Activated naive CD4-positive, alpha-beta T cell treated with anti-CD3 and anti-CD28 coated beads, Interleukin-2, amount 10 ng/mL, durations not matched to agents 7 days and 5 days (primary cell): ENCODE measurements around the gene INO80E.
A peak's percentile ranks its signal among the peaks of the same experiment; 100 is the strongest.
"Not testable (repeated sequence)": the region's sequence is repeated elsewhere in the genome, so short reads cannot be mapped to it uniquely, and the experiment has no call there.

Source experiments
- CTCF ChIA-PET: fragments of 350-600 bp; sonication (Branson Sonifier 250); formaldehyde crosslinking; loops from one replicate; lab custom pipeline; 2021; ENCODE audit warnings: antibody characterized with exemption; lab: Charles Lee
- DNase-seq: peaks from one replicate; pipeline ENCODE4 v3.0.0-alpha.2; 2020
- H3K27ac Mint-ChIP-seq: one replicate; pipeline ENCODE4 v1.8.0; 2021; ENCODE audit warnings: mild to moderate bottlenecking, moderate library complexity, mixed read lengths
- H3K27me3 Mint-ChIP-seq: one replicate; pipeline ENCODE4 v1.8.0; 2021; ENCODE audit warnings: mild to moderate bottlenecking, mixed read lengths
- H3K36me3 Mint-ChIP-seq: one replicate; pipeline ENCODE4 v1.8.0; 2021; ENCODE audit warnings: mixed read lengths
- H3K4me1 Mint-ChIP-seq: one replicate; pipeline ENCODE4 v1.8.0; 2021; ENCODE audit warnings: mixed read lengths
- H3K4me3 Mint-ChIP-seq: one replicate; pipeline ENCODE4 v1.8.0; 2021; ENCODE audit warnings: mild to moderate bottlenecking, moderate library complexity, mixed read lengths
- H3K9me3 Mint-ChIP-seq: one replicate; pipeline ENCODE4 v1.8.0; 2021; ENCODE audit warnings: mixed read lengths

INO80E gene

GRCh38 chr16:30016555-30017276, 20.7 kb downstream of the INO80E start:
- DNase-seq, result no peak
- CTCF ChIA-PET, result interaction anchor here (0.6 to 1.4 kb wide), 2 partner anchors 168 to 317 kb away, joined by 3 to 4 read pairs; no protein-coding TSS in a partner anchor
- Mint-ChIP-seq H3K36me3 (no peaks in the 10 kb centered on the region), H3K27ac (no peak overlapping the region), H3K4me3 (no peak overlapping the region), H3K27me3 (peaks cover 87% of the 10 kb centered on the region), H3K9me3 (no peaks in the 10 kb centered on the region), H3K4me1 (peaks cover 14% of the 10 kb centered on the region)

GRCh38 chr16:30017277-30017656, 21.2 kb downstream of the INO80E start:
- H3K4me3 Mint-ChIP-seq, result no peak overlapping the region
- no peak overlapping the region for H3K27ac Mint-ChIP-seq
- no peak for DNase-seq
- peaks cover 84% of the 10 kb centered on the region for H3K27me3 Mint-ChIP-seq
- no peaks in the 10 kb centered on the region for H3K36me3 Mint-ChIP-seq
- peaks cover 12% of the 10 kb centered on the region for H3K4me1 Mint-ChIP-seq
- CTCF ChIA-PET, result interaction anchor here (0.6 to 2.3 kb wide), 4 partner anchors 12 to 317 kb away, joined by 3 to 9 read pairs (median 6); partner anchors contain the start of gene TLCD3B
- H3K9me3 Mint-ChIP-seq, result no peaks in the 10 kb centered on the region

GRCh38 chr16:30017937-30018336, 21.9 kb downstream of the INO80E start:
- not testable (repeated sequence) for H3K36me3 Mint-ChIP-seq, H3K9me3 Mint-ChIP-seq, H3K27ac Mint-ChIP-seq, DNase-seq, H3K4me3 Mint-ChIP-seq
- peaks cover 12% of the 10 kb centered on the region for H3K4me1 Mint-ChIP-seq
- CTCF ChIA-PET, result interaction anchor here (1.4 to 2.3 kb wide), 3 partner anchors 13 to 169 kb away, joined by 4 to 9 read pairs (median 7); partner anchors contain the start of gene TLCD3B
- peaks cover 78% of the 10 kb centered on the region for H3K27me3 Mint-ChIP-seq

GRCh38 chr16:30018731-30019158, 22.7 kb downstream of the INO80E start:
- no peak overlapping the region for H3K4me3 Mint-ChIP-seq
- H3K27ac Mint-ChIP-seq, result no peak overlapping the region
- peaks cover 12% of the 10 kb centered on the region for H3K4me1 Mint-ChIP-seq
- H3K27me3 Mint-ChIP-seq, result peaks cover 78% of the 10 kb centered on the region
- DNase-seq, result no peak
- no peaks in the 10 kb centered on the region for H3K36me3 Mint-ChIP-seq
- CTCF ChIA-PET, result interaction anchor here (0.6 to 2.3 kb wide), 5 partner anchors 12 to 170 kb away, joined by 3 to 9 read pairs (median 4); partner anchors contain the start of gene TLCD3B
- H3K9me3 Mint-ChIP-seq, result no peaks in the 10 kb centered on the region

GRCh38 chr16:30022887-30023286, 26.8 kb downstream of the INO80E start, which contains the start of gene C16orf92:
Gene C16orf92, plus strand, starts transcription at chr16:30023198. Its CDS starts 143 bp downstream, at chr16:30023341.
- Mint-ChIP-seq H3K4me1 (peaks cover 12% of the 10 kb centered on the region), H3K36me3 (no peaks in the 10 kb centered on the region), H3K27me3 (peaks cover 84% of the 10 kb centered on the region), H3K4me3 (no peak within 1 kb of the TSS), H3K27ac (no peak within 1 kb of the TSS), H3K9me3 (no peaks in the 10 kb centered on the region)
- CTCF ChIA-PET, result interaction anchor here (1.3 to 2.2 kb wide), 4 partner anchors 9 to 322 kb away, joined by 4 to 13 read pairs (median 8); partner anchors contain the start of gene TLCD3B
- DNase-seq, result no peak

GRCh38 chr16:30023586-30023985, 27.5 kb downstream of the INO80E start:
- Mint-ChIP-seq H3K4me1 (peaks cover 12% of the 10 kb centered on the region), H3K27ac (no peak overlapping the region), H3K4me3 (no peak overlapping the region), H3K36me3 (no peaks in the 10 kb centered on the region), H3K27me3 (peaks cover 84% of the 10 kb centered on the region), H3K9me3 (no peaks in the 10 kb centered on the region)
- no peak for DNase-seq
- CTCF ChIA-PET, result interaction anchor here (1.3 to 2.2 kb wide), 4 partner anchors 8 to 323 kb away, joined by 4 to 13 read pairs (median 8); partner anchors contain the start of gene TLCD3B

GRCh38 chr16:30024451-30024850, 28.4 kb downstream of the INO80E start:
- H3K4me3 Mint-ChIP-seq, result no peak overlapping the region

GRCh38 chr16:30025156-30025555, 29.1 kb downstream of the INO80E start:
- Mint-ChIP-seq H3K9me3 (no peaks in the 10 kb centered on the region), H3K4me1 (peaks cover 14% of the 10 kb centered on the region), H3K27me3 (peaks cover 85% of the 10 kb centered on the region), H3K36me3 (no peaks in the 10 kb centered on the region), H3K4me3 (no peak overlapping the region), H3K27ac (no peak overlapping the region)
- CTCF ChIA-PET, result no interaction called here
- DNase-seq, result no peak

More at GRCh38 chr16:30024451-30024850, 28.4 kb downstream of the INO80E start:
- Mint-ChIP-seq H3K27me3 (peaks cover 84% of the 10 kb centered on the region), H3K9me3 (no peaks in the 10 kb centered on the region), H3K36me3 (no peaks in the 10 kb centered on the region), H3K27ac (no peak overlapping the region), H3K4me1 (peaks cover 12% of the 10 kb centered on the region)
- no peak for DNase-seq
- CTCF ChIA-PET, result no interaction called here

- peaks cover 16% of the 10 kb centered on the region for H3K4me1 Mint-ChIP-seq
- DNase-seq, result no peak
- no peak overlapping the region for H3K27ac Mint-ChIP-seq
- H3K27me3 Mint-ChIP-seq, result peaks cover 85% of the 10 kb centered on the region
- H3K4me3 Mint-ChIP-seq, result no peak overlapping the region
- CTCF ChIA-PET, result no interaction called here
- no peaks in the 10 kb centered on the region for H3K36me3 Mint-ChIP-seq
- no peaks in the 10 kb centered on the region for H3K9me3 Mint-ChIP-seq
Measured at GRCh38 chr16:30025574-30025973, 29.5 kb downstream of the INO80E start.

GRCh38 chr16:30026449-30026848, 30.4 kb downstream of the INO80E start:
- Mint-ChIP-seq H3K9me3 (no peaks in the 10 kb centered on the region), H3K4me1 (peaks cover 7% of the 10 kb centered on the region), H3K27ac (no peak overlapping the region), H3K27me3 (peaks cover 85% of the 10 kb centered on the region), H3K36me3 (no peaks in the 10 kb centered on the region), H3K4me3 (no peak overlapping the region)
- CTCF ChIA-PET, result no interaction called here
- no peak for DNase-seq

- H3K9me3 Mint-ChIP-seq, result no peaks in the 10 kb centered on the region
- CTCF ChIA-PET, result no interaction called here
- peaks cover 91% of the 10 kb centered on the region for H3K27me3 Mint-ChIP-seq
Measured at GRCh38 chr16:30027588-30028437, 31.8 kb downstream of the INO80E start.

GRCh38 chr16:30028438-30029076, 32.5 kb downstream of the INO80E start:
- no peak overlapping the region for H3K4me3 Mint-ChIP-seq
- peaks cover 8% of the 10 kb centered on the region for H3K4me1 Mint-ChIP-seq
- H3K27me3 Mint-ChIP-seq, result peaks cover 88% of the 10 kb centered on the region
- no peaks in the 10 kb centered on the region for H3K9me3 Mint-ChIP-seq
- peaks cover 1% of the 10 kb centered on the region for H3K36me3 Mint-ChIP-seq
- peak; percentile 67 for DNase-seq
- H3K27ac Mint-ChIP-seq, result no peak overlapping the region
- CTCF ChIA-PET, result no interaction called here

More at GRCh38 chr16:30027588-30028437, 31.8 kb downstream of the INO80E start:
- H3K27ac Mint-ChIP-seq, result no peak overlapping the region
- H3K4me3 Mint-ChIP-seq, result no peak overlapping the region
- peaks cover 8% of the 10 kb centered on the region for H3K4me1 Mint-ChIP-seq
- no peak for DNase-seq
- peaks cover 1% of the 10 kb centered on the region for H3K36me3 Mint-ChIP-seq

- Mint-ChIP-seq H3K36me3 (peaks cover 1% of the 10 kb centered on the region), H3K27me3 (peaks cover 93% of the 10 kb centered on the region), H3K4me1 (peaks cover 8% of the 10 kb centered on the region), H3K9me3 (no peaks in the 10 kb centered on the region), H3K27ac (no peak overlapping the region), H3K4me3 (no peak overlapping the region)
- DNase-seq, result no peak
- CTCF ChIA-PET, result interaction anchor here (1.5 to 2.3 kb wide), 2 partner anchors 7 to 12 kb away, joined by 7 to 13 read pairs; partner anchors contain the start of gene C16orf92
Measured at GRCh38 chr16:30030011-30030685, 34.1 kb downstream of the INO80E start.
